ENCODE measurements around the gene TMC7. TPM values are rescaled to one million over a fixed set of nuclear protein-coding genes. Genes with fewer than 3 reads are reported as not detected.
"Not testable (repeated sequence)": the region's sequence is repeated elsewhere in the genome, so short reads cannot be mapped to it uniquely, and the experiment has no call there.

Gene TMC7
- 1.5 TPM for polyA plus RNA-seq (ENCODE audit: insufficient read length)

GRCh38 chr16:18983565-18984434 is at the start of gene TMC7:
Gene TMC7 (plus strand): TSS chr16:18983934. CDS start chr16:18984064, 130 bp downstream.
- no peak for DNase-seq (ENCODE audit: low read depth)

DNA sequence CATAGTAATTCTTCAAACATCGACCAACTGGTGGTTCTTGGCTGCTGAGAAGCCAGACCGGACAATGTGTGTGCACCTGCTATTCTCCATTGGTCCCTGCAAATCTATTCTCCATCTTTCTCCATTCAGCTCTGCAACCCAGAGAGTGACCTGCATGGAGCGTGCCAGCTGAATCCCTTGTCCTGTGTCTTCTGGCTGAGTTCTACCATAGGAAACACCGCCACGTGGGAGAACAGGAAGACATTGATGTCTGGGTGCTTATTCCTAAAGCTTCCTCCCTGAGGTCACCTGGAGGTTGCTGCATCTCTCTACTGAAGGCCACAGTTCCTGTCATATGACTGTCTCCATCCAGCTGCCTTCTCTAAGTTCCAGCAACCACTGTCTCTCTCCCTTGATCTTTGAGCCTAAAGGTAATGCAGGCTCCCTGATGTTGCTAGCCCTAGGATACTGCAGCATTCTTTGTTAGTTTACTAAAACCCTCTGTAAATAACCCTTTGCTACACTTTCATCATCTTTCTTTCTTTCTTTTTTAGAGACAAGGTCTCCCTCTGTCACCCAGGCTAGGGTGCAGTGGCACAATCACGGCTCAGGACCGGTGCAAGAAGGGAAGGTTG is 46.9 kb upstream of the TMC7 start:
- DNase-seq (ENCODE audit: low read depth): no peak

DNA sequence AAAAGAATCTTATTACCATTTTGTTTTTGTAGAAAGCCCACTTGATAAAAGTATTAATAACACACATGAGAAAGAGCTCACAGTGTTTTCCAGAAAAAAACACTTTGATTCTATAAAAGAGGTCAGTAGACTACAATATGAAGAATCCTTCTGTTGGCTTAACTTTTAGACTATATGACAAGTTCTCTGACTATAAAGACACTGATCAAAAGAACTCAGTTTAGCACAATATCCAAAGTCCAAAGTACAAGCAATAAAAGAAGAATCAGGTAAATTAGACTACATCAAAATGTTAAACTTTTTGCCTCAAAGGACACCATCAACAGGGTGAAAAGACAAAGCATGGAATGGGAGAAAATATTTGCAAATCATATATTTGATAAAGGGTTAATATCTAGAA is 46.3 kb upstream of the TMC7 start:
- DNase-seq (ENCODE audit: low read depth): no peak

GRCh38 chr16:18938986-18939385 is 44.7 kb upstream of the TMC7 start:
- no peak for DNase-seq (ENCODE audit: low read depth)

DNA sequence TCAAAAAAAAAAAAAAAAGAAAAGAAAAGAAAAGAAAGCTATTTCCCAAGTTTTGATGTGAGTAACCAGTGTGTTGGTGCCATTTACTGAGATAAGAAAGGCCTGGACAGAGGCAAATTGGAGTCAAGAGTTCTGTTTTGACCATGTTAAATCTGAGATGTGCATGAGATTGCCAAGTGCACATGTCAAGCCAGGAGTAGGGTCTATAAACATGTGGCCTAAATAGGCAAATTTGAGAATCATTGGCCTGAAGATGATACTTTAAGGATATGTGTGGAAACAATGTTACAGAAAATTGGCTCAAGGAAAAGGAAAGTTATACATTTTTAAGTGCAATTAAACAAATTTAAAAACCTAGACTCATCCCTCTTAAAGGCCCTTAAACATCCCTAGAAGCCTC is 42.3 kb upstream of the TMC7 start:
- no peak for DNase-seq (ENCODE audit: low read depth)

DNA sequence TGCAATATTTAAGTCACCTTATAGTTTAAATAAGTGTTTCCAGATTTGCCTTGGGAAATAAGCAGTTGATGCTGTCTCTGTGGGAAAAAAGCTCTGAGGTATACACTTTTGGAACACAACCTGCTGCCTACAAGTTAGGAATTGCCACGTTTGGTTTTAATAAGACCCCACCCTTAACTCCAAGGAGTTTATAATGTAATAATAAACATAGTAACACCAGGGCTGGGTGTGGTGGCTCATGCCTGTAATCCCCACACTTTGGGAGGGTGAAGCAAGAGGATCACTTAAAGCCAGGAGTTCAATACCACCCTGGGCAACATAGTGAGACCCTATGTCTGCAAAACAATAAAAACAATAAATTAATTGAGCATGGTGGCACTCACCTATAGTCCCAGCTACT is 41.7 kb upstream of the TMC7 start:
- no peak for DNase-seq (ENCODE audit: low read depth)

DNA sequence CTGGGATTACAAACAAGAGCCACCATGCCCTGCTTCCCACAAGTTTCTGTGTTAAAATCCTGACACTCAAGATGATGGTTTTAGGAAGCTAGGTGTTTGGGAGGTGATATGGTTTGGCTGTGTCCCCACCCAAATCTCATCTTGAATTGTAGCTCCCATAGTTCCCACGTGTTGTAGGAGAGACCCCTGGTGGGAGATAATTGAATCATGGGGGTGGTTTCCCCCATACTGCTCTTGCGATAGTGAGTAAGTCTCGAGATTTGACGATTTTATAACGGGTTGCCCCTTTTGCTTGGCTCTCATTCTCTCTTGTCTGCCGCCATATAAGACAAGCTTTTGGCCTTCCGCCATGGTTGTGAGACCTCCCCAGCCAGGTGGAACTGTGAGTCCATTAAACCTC is 40.3 kb upstream of the TMC7 start:
- no peak for DNase-seq (ENCODE audit: low read depth)

- DNase-seq (ENCODE audit: low read depth): no peak
Observed at GRCh38 chr16:18945233-18945632, 38.5 kb upstream of the TMC7 start.

- no peak for DNase-seq (ENCODE audit: low read depth)
Observed at GRCh38 chr16:18948372-18949020, 35.2 kb upstream of the TMC7 start.

DNA sequence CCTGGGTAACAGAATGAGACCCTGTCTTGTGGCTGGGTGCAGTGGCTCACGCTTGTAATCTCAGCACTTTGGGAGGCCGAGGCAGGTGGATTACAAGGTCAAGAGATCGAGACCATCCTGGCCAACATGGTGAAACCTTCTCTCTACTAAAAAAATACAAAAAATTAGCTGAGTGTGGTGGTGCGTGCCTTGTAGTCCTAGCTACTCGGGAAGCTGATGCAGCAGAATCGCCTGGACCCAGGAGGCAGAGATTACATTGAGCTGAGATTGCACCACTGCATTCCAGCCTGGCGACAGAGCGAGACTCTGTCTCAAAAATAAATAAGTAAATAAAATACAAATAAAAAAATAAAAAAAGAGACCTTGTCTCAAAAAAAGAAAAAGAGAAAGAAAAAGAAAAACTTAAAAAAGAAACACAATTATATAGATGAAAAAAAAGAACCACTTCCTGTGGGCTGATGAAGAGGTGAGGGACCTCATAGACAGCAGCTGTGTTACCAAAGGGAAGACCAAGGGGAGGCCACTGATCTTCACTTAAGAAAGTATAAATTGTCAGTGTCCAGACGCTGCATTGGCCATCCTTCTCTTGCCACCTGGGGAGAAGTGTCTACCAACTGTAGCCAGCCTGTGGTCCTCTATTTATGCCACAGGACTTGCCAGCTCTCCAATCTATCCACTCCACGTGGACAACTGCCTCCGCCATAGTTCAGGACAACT is 33.1 kb upstream of the TMC7 start:
- DNase-seq (ENCODE audit: low read depth): no peak

GRCh38 chr16:18953547-18953946 is 30.2 kb upstream of the TMC7 start:
- no peak for DNase-seq (ENCODE audit: low read depth)

DNA sequence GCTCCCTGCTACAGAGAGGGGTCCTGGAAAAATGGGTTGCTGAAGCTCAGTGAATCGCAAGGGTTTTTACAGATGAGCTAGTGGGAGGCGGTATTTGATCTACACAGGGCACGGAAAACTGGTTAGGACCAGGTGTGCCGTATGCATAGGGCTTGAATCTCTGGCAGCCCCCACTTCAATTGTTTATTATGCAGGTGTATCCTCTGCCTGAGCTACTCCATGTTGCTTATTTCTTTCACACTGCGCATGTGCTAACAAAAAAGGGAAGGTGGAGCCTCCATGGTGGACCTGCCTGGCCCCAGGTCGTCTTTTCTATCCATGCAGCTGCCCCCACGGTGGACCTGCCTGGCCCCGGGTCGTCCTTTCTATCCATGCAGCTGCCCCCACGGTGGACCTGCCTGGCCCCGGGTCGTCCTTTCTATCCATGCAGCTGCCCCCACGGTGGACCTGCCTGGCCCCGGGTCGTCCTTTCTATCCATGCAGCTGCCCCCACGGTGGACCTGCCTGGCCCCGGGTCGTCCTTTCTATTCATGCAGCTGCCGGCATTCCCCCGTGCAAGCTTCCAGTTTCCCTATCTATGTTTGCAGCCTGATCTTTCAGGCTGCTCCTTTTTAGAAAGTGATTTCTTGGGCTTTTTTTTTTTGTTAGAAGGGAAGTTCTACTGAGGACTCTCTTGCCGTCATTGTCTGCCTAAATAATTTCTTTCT is 27.7 kb upstream of the TMC7 start:
- DNase-seq (ENCODE audit: low read depth): not testable (repeated sequence)

- DNase-seq (ENCODE audit: low read depth): not testable (repeated sequence)
Observed at GRCh38 chr16:18956658-18957241, 27.0 kb upstream of the TMC7 start.

DNA sequence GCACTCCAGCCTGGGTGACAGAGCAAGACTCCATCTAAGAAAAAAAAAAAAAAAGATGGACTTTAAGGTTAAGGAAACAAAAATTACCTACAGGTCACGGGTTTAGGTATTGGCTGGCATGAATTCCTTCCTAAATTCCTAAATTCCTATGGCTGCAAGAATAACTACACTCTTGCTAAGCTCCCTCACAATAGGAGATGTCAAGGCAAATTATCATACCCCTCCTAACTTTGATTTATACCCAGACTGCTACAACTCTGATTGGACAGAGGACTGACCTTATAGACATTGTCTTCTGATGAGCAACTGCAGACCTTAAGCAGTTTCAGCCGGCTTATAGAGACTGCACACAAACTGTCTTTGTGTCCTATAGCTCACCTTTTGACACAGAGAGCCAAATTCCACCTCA is 25.1 kb upstream of the TMC7 start:
- DNase-seq (ENCODE audit: low read depth): no peak

- DNase-seq (ENCODE audit: low read depth): no peak
Observed at GRCh38 chr16:18959031-18959505, 24.7 kb upstream of the TMC7 start.

DNA sequence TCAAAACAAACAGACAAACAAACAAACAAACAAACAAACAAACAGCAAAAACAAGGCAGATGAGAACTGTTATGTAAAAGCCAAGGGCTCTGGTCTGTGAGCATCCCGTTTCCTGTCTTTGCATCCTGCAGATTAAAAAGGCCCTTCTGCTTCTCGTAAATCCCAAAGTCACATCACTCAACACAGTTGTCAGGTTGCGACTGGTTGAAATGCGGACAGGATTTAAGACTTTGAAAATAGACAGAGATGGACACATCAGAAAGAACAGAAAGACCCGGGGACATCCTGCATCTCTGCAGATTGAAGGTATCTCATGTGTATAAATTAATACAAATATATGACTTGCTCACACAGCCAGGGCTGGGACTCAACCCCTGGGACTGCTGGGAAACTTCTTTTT is 18.2 kb upstream of the TMC7 start:
- DNase-seq (ENCODE audit: low read depth): no peak

DNA sequence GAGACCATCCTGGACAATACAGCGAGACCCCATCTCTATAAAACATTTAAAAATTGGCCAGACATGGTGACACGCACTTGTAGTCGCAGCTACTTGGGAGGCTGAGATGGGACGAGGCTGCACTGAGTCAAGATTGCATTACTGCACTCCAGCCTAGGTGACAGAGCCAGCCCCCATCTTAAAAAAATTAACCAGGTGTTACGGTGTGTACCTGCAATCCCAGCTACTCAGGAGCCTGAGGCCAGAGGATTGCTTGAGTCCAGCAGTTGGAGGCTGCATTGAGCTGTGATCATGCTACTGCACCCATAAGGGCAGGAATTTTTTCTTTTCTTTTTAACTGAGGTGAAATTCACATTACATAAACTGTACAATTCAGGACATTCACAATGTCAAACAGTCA is 16.9 kb upstream of the TMC7 start:
- DNase-seq (ENCODE audit: low read depth): no peak

DNA sequence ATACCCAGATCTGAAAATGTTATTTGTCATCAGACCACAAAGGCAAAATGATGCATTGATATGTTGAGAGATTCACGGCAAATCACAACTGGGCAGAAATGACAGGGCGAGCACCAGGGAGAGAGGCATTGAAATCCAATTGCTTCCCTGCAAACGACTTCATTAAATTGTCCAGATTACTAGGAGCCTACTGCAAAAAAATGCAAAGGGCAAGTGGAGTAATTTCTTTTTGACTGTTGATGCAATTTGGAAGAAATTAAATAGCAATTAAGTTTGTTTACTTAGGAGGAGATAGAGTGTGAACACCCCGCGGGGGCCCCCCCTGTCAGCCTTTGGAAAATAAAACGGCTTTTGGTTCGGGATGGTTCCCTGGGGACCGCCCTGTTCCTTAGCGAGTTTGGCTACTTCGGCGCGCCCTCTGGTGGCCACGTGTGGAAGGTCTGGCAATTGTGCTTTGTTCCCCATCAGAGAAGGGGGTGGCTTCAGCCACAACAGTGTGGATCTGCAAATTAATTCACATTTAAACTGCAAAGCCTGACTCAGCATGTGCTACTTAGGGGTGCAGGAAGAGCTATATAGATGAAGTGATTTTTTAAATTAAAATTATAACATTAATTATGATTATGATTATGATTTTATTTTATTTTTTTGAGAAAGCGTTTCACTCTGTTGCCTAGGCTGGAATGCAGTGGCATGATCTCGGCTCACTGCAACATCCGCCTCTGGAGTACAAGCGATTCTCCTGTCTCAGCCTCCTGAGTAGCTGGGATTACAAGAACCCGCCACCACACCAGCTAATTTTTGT is 14.5 kb upstream of the TMC7 start:
- DNase-seq (ENCODE audit: low read depth): no peak

- DNase-seq (ENCODE audit: low read depth): no peak
Observed at GRCh38 chr16:18969855-18970240, 13.9 kb upstream of the TMC7 start.

- DNase-seq (ENCODE audit: low read depth): no peak
Observed at GRCh38 chr16:18975109-18975508, 8.6 kb upstream of the TMC7 start.

All from forelimb muscle (tissue), 1 donor.